H1 (cell line): ENCODE data around the gene PSMB1. TPM values are rescaled to one million over a fixed set of nuclear protein-coding genes. Genes with fewer than 3 reads are reported as not detected.

Source experiments
- CTCF ChIA-PET: fragments of 300-600 bp; sonication (Branson Sonifier 250); formaldehyde crosslinking; loops from one replicate; lab custom pipeline; 2021; ENCODE audit not compliant: partially characterized antibody; lab: Charles Lee
- POLR2A ChIA-PET: fragments of 300-600 bp; sonication (Branson Sonifier 250); formaldehyde crosslinking; loops from one replicate; lab custom pipeline; 2021; ENCODE audit warnings: inconsistent platforms; ENCODE audit not compliant: partially characterized antibody; lab: Charles Lee
- DNase-seq, 2 experiments: peaks; one replicate each; pipeline versions ENCODE4 v3.0.0 to v3.0.0-alpha.2; 2010 to 2022; ENCODE audit warnings: low spot score in 2 of 2, low read depth in 1 of 2, mixed read lengths in 1 of 2
- FAIRE-seq: peaks from 2 replicates; lab custom pipeline; 2011; peaks lifted over from hg19 to GRCh38; lab: Jason Lieb, UNC
- H2AFZ ChIP-seq: 2 replicates; pipeline ENCODE4 v1.8.1; 2012; ENCODE audit warnings: low read length, inconsistent platforms
- H2AK5ac ChIP-seq: 2 replicates; pipeline ENCODE4 v1.6.1; 2013; ENCODE audit warnings: low read depth, low read length
- H2BK120ac ChIP-seq: replicated peaks from 2 replicates; pipeline ENCODE3; 2013; ENCODE audit warnings: low read depth, low read length, inconsistent platforms
- H2BK12ac ChIP-seq: 2 replicates; pipeline ENCODE4 v1.6.1; 2013; ENCODE audit warnings: low read depth, low read length
- H2BK15ac ChIP-seq: 2 replicates; pipeline ENCODE4 v1.6.1; 2013; ENCODE audit warnings: low read length
- H2BK20ac ChIP-seq: 2 replicates; pipeline ENCODE4 v1.6.1; 2013; ENCODE audit warnings: low read length
- H2BK5ac ChIP-seq: 2 replicates; pipeline ENCODE4 v1.6.1; 2013; ENCODE audit warnings: low read depth, low read length
- H3K14ac ChIP-seq: 2 replicates; pipeline ENCODE4 v1.6.1; 2013; ENCODE audit warnings: inconsistent platforms; ENCODE audit not compliant: insufficient read length
- H3K18ac ChIP-seq: 2 replicates; pipeline ENCODE4 v1.6.1; 2013; ENCODE audit warnings: low read length; ENCODE audit errors: extremely low read depth
- H3K23ac ChIP-seq: 2 replicates; pipeline ENCODE4 v1.6.1; 2013; ENCODE audit warnings: inconsistent platforms; ENCODE audit not compliant: insufficient read length
- H3K23me2 ChIP-seq: 2 replicates; pipeline ENCODE4 v1.6.1; 2013; ENCODE audit warnings: low read depth, low read length
- H3K27ac ChIP-seq: 2 replicates; pipeline ENCODE4 v1.6.1; 2011; ENCODE audit warnings: low read depth, low read length, inconsistent platforms
- H3K27me3 ChIP-seq, 4 experiments: replicated peaks in 1 of 4; 1 replicate in 1 of 4; 2 replicates in 3 of 4; pipeline versions ENCODE4 v1.6.1 to v1.8.1; 2011 to 2013; ENCODE audit warnings: low read length in 3 of 4, mild to moderate bottlenecking in 3 of 4, inconsistent platforms in 2 of 4, mixed read lengths in 2 of 4, moderate library complexity in 1 of 4; ENCODE audit not compliant: control insufficient read depth in 3 of 4, insufficient read depth in 3 of 4; ENCODE audit errors: extremely low read depth in 1 of 4
- H3K36me3 ChIP-seq, 4 experiments: 2 replicates each; pipeline versions ENCODE4 v1.6.1 to v1.8.1; 2011 to 2013; ENCODE audit warnings: mild to moderate bottlenecking in 4 of 4, low read length in 3 of 4, moderate library complexity in 2 of 4, control low read depth in 1 of 4, inconsistent platforms in 1 of 4; ENCODE audit not compliant: insufficient read depth in 4 of 4, control insufficient read depth in 2 of 4
- H3K4ac ChIP-seq: replicated peaks from 2 replicates; pipeline ENCODE3; 2013; ENCODE audit warnings: low read length, low read depth, mixed read lengths, inconsistent platforms; ENCODE audit not compliant: insufficient read length
- H3K4me1 ChIP-seq, 4 experiments: replicated peaks in 1 of 4; 1 replicate in 1 of 4; 2 replicates in 3 of 4; pipeline versions ENCODE4 v1.6.1 to v1.8.1; 2011 to 2013; ENCODE audit warnings: low read length in 3 of 4, inconsistent platforms in 2 of 4, mixed read lengths in 1 of 4; ENCODE audit not compliant: insufficient read depth in 4 of 4, control insufficient read depth in 3 of 4
- H3K4me2 ChIP-seq, 2 experiments: 2 replicates each; pipeline versions ENCODE4 v1.6.1 to v1.8.1; 2011 to 2013; ENCODE audit warnings: low read depth in 2 of 2, low read length in 2 of 2, control low read depth in 1 of 2, inconsistent platforms in 1 of 2, mild to moderate bottlenecking in 1 of 2; ENCODE audit not compliant: insufficient read depth in 1 of 2
- H3K4me3 ChIP-seq, 4 experiments: fragments of 200-600, 300-600 bp in 1 of 4; sonication (generic), shearing (Covaris generic), sonication (Bioruptor Twin) in 1 of 4; 2 replicates each; pipeline versions ENCODE4 v1.5.1 to v1.8.1; 2011 to 2016; ENCODE audit warnings: low read length in 4 of 4, low read depth in 3 of 4, control low read depth in 2 of 4, inconsistent platforms in 2 of 4, mild to moderate bottlenecking in 2 of 4, mixed read lengths in 1 of 4, moderate library complexity in 1 of 4; ENCODE audit not compliant: insufficient read depth in 2 of 4; ENCODE audit errors: extremely low read depth in 1 of 4
- H3K56ac ChIP-seq: replicated peaks from 2 replicates; pipeline ENCODE3; 2013; ENCODE audit warnings: low read depth, mild to moderate bottlenecking, mixed read lengths, low read length, inconsistent platforms; ENCODE audit not compliant: insufficient read length
- H3K79me1 ChIP-seq: 2 replicates; pipeline ENCODE4 v1.6.1; 2013; ENCODE audit warnings: low read depth, low read length, control low read depth
- H3K79me2 ChIP-seq, 2 experiments: 2 replicates each; pipeline versions ENCODE4 v1.6.1 to v1.8.1; 2012 to 2013; ENCODE audit warnings: low read length in 2 of 2, mild to moderate bottlenecking in 2 of 2, inconsistent platforms in 1 of 2; ENCODE audit not compliant: insufficient read depth in 2 of 2, control insufficient read depth in 1 of 2
- H3K9ac ChIP-seq, 4 experiments: replicated peaks in 1 of 4; 1 replicate in 1 of 4; 2 replicates in 3 of 4; pipeline versions ENCODE4 v1.6.1 to v1.8.1; 2011 to 2013; ENCODE audit warnings: low read depth in 3 of 4, low read length in 3 of 4, control low read depth in 2 of 4, mild to moderate bottlenecking in 2 of 4, moderate library complexity in 2 of 4, inconsistent platforms in 1 of 4; ENCODE audit errors: extremely low read depth in 1 of 4
- H3K9me3 ChIP-seq, 2 experiments: 2 replicates each; pipeline versions ENCODE4 v1.6.1 to v1.8.1; 2012 to 2013; ENCODE audit warnings: mild to moderate bottlenecking in 2 of 2, moderate library complexity in 2 of 2, control low read depth in 1 of 2, inconsistent platforms in 1 of 2, low read depth in 1 of 2, low read length in 1 of 2, mixed read lengths in 1 of 2; ENCODE audit not compliant: insufficient read depth in 2 of 2
- H4K20me1 ChIP-seq, 2 experiments: replicated peaks in 1 of 2; 2 replicates each; pipeline versions ENCODE3 to v1.8.1; 2011 to 2013; ENCODE audit warnings: inconsistent platforms in 2 of 2, low read length in 2 of 2, mild to moderate bottlenecking in 1 of 2; ENCODE audit not compliant: insufficient read depth in 2 of 2, control insufficient read depth in 1 of 2
- H4K5ac ChIP-seq: 2 replicates; pipeline ENCODE4 v1.6.1; 2013; ENCODE audit warnings: low read length, low read depth, mixed read lengths, inconsistent platforms; ENCODE audit not compliant: insufficient read length
- H4K8ac ChIP-seq: 2 replicates; pipeline ENCODE4 v1.8.0; 2013; ENCODE audit warnings: mild to moderate bottlenecking, moderate library complexity, low read length, inconsistent platforms; ENCODE audit not compliant: insufficient read depth; ENCODE audit errors: extremely low read depth
- H4K91ac ChIP-seq: replicated peaks from 2 replicates; pipeline ENCODE3; 2013; ENCODE audit warnings: low read length, mixed read lengths, inconsistent platforms; ENCODE audit not compliant: insufficient read length
- ASH2L ChIP-seq: fragments of 200-600, 300-600 bp; sonication (generic); IDR thresholded peaks from one replicate; pipeline ENCODE4 v1.7.1; 2017; ENCODE audit warnings: low read length
- CBX5 ChIP-seq: fragments of 300-800, 300-1000 bp; sonication (generic); IDR thresholded peaks from 2 replicates; pipeline ENCODE4 v1.7.1; 2016; ENCODE audit warnings: antibody characterized with exemption, low read length, low read depth
- CREB1 ChIP-seq: IDR thresholded peaks from 2 replicates; pipeline ENCODE4 v1.6.1; 2012; ENCODE audit warnings: inconsistent platforms
- HDAC2 ChIP-seq, 2 experiments: fragments of 300-600 bp in 1 of 2; sonication (generic) in 1 of 2; IDR thresholded peaks; 2 replicates each; pipeline ENCODE4 v1.6.1; 2011 to 2012; ENCODE audit warnings: low read depth in 2 of 2, low read length in 2 of 2, mild to moderate bottlenecking in 2 of 2, moderate library complexity in 2 of 2, borderline replicate concordance in 1 of 2, inconsistent platforms in 1 of 2
- JUND ChIP-seq: IDR thresholded peaks from 2 replicates; pipeline ENCODE4 v1.6.1; 2011; ENCODE audit warnings: mild to moderate bottlenecking, improper control_type of control experiment, low read length
- POLR2AphosphoS5 ChIP-seq: IDR thresholded peaks from 2 replicates; pipeline ENCODE4 v1.6.1; 2011; ENCODE audit warnings: low read depth, low read length
- SIN3A ChIP-seq, 2 experiments: IDR thresholded peaks in 1 of 2; conservative IDR thresholded peaks in 1 of 2; 2 replicates each; pipeline ENCODE4 v1.6.1; 2011 to 2012; ENCODE audit warnings: low read length in 2 of 2, improper control_type of control experiment in 1 of 2, low read depth in 1 of 2, mild to moderate bottlenecking in 1 of 2
- TAF7 ChIP-seq: optimal IDR thresholded peaks from 2 replicates; pipeline ENCODE3; 2011; ENCODE audit warnings: low read depth, mild to moderate bottlenecking, inconsistent platforms, low read length, moderate library complexity, borderline replicate concordance
- YY1 ChIP-seq: IDR thresholded peaks from 2 replicates; pipeline ENCODE4 v1.6.1; 2011; ENCODE audit warnings: low read depth, mild to moderate bottlenecking, low read length
- WGBS, 2 experiments: shearing (Covaris generic) in 1 of 2; methylation state at CpG; one replicate each; pipeline versions ENCODE4 v1.1.6 to v1.1.7; 2013 to 2015; ENCODE audit warnings: low lambda C conversion rate in 2 of 2, mixed read lengths in 2 of 2, inconsistent platforms in 1 of 2, low coverage in 1 of 2, missing lambda C conversion rate in 1 of 2; ENCODE audit not compliant: insufficient replicate concordance in 2 of 2, insufficient coverage in 1 of 2, insufficient read length in 1 of 2; ENCODE audit errors: extremely low coverage in 1 of 2, missing lambda C conversion rate in 1 of 2; 5-methylcytosine and 5-hydroxymethylcytosine counted together
- polyA plus RNA-seq, 7 experiments: library from polyadenylated mRNA; depleted of rRNA in 3 of 7; stranded (reverse) in 5 of 7; unstranded in 2 of 7; fragments of >200 nt in 5 of 7; fragments of 200-250 nt in 2 of 7; gene quantifications; 1 replicate in 5 of 7; 2 replicates in 1 of 7; 4 replicates in 1 of 7; pipeline versions ENCODE4 v1.2.1 to v1.2.3, GENCODE V29; 2011 to 2013; ENCODE audit warnings: missing spikeins in 2 of 7, mixed read lengths in 2 of 7
- total RNA-seq: library from RNA; stranded (reverse); fragmentation: NEBNext Ultra II Directional; extraction: Animal tissue kit (Norgen Biotek cat#: 25700); gene quantifications from 2 replicates; pipeline ENCODE4 v1.2.1, GENCODE V29; 2021

The PSMB1 gene
- total and polyA plus RNA-seq, 2 of the 8 experiments (the other 6 are each of a cell fraction or from before 2014, with no cell fraction given) = 237 to 609 TPM

GRCh38 chr6:170514908-170515307 lies 38.2 kb downstream of the PSMB1 start:
- Histone ChIP-seq H2BK5ac (no peak overlapping the region), H3K27me3 (no peaks in the 10 kb centered on the region), H3K18ac (no peak overlapping the region), H2BK120ac (no peak overlapping the region), H3K36me3 (no peaks in the 10 kb centered on the region), H2AFZ (no peak overlapping the region), H3K56ac (no peak overlapping the region), H4K5ac (no peak overlapping the region), H3K4me2 (no peak overlapping the region), H2BK20ac (no peak overlapping the region), H3K23ac (no peak overlapping the region), H4K8ac (no peak overlapping the region), H3K4me1 (no peaks in the 10 kb centered on the region), H4K20me1 (no peaks in the 10 kb centered on the region), H3K79me2 (no peaks in the 10 kb centered on the region), H3K9me3 (no peaks in the 10 kb centered on the region), H3K4ac (no peak overlapping the region), H3K79me1 (no peaks in the 10 kb centered on the region), H2AK5ac (no peak overlapping the region), H2BK12ac (no peak overlapping the region), H3K23me2 (no peaks in the 10 kb centered on the region), H4K91ac (no peak overlapping the region), H3K9ac (no peak overlapping the region), H3K14ac (no peak overlapping the region), H3K27ac (no peak overlapping the region), H2BK15ac (no peak overlapping the region)
- ChIA-PET POLR2A (no interaction called here), CTCF (no interaction called here)
- 100% methylated on average over 1 of the region's 1 CpG; no CpG with 5 or more reads in 1 of the 2 experiments for WGBS, 2 experiments
- no peak for DNase-seq
- FAIRE-seq = no peak
- no peak for TF ChIP-seq SIN3A (conservative IDR thresholded peaks at IDR 0.05 in 1 of 2, IDR thresholded peaks at IDR 0.05 in 1 of 2; ENCODE audit: low read depth in 1 of 2, low read length in 2 of 2)
- no peak for TF ChIP-seq YY1
- TF ChIP-seq ASH2L = no peak
- no peak for TF ChIP-seq JUND
- no peak for TF ChIP-seq CBX5
- TF ChIP-seq POLR2AphosphoS5 = no peak
- no peak for TF ChIP-seq CREB1
- no peak for TF ChIP-seq TAF7
- no peak for TF ChIP-seq HDAC2 (IDR thresholded peaks at IDR 0.05; ENCODE audit: borderline replicate concordance in 1 of 2, low read depth in 2 of 2, low read length in 2 of 2)
- TF ChIP-seq, all 59 proteins: peak for 0
- no peak overlapping the region for H3K4me3 ChIP-seq
